Caco-2 (cell line): ENCODE data around the gene OR51A4. TPM values are rescaled to one million over a fixed set of nuclear protein-coding genes. Genes with fewer than 3 reads are reported as not detected.

Experiments
- BruUV-seq: library from RNA; stranded (reverse); fragments of 400-500 nt; replicated peaks from 2 replicates; lab custom pipeline; 2021; lab: Mats Ljungman, UMichigan
- CTCF ChIA-PET: fragments of 300-600 bp; sonication (Branson Sonifier 250); formaldehyde crosslinking; loops from one replicate; lab custom pipeline; 2022; ENCODE audit warnings: antibody characterized with exemption; lab: Charles Lee
- POLR2A ChIA-PET: fragments of 300-600 bp; sonication (Branson Sonifier 250); formaldehyde crosslinking; loops from one replicate; lab custom pipeline; 2022; ENCODE audit warnings: antibody characterized with exemption; lab: Charles Lee
- DNase-seq, 2 experiments: peaks; one replicate each; pipeline versions ENCODE4 v3.0.0 to v3.0.0-alpha.2; 2020 to 2022
- H3K27me3 ChIP-seq: replicated peaks from 2 replicates; pipeline ENCODE4 v1.6.0; 2011; ENCODE audit warnings: low read length; ENCODE audit not compliant: control insufficient read depth, insufficient read depth
- H3K36me3 ChIP-seq: 2 replicates; pipeline ENCODE4 v1.5.1; 2011; ENCODE audit warnings: low read length; ENCODE audit not compliant: control insufficient read depth, insufficient read depth
- H3K4me1 ChIP-seq: fragments of 250-450 bp; sonication (Bioruptor Pico); 2 replicates; pipeline ENCODE4 v1.5.1; 2020; ENCODE audit warnings: mild to moderate bottlenecking
- H3K4me3 ChIP-seq: 2 replicates; pipeline ENCODE4 v1.5.1; 2011; ENCODE audit warnings: low read depth, mild to moderate bottlenecking, control low read depth, low read length
- H3K9me3 ChIP-seq: fragments of 250-450 bp; sonication (Bioruptor Pico); 2 replicates; pipeline ENCODE4 v1.5.1; 2020; ENCODE audit warnings: mild to moderate bottlenecking, moderate library complexity
- H3K27ac Mint-ChIP-seq: one replicate; pipeline ENCODE4 v1.8.0; 2022; ENCODE audit warnings: mixed read lengths; ENCODE audit not compliant: unreplicated experiment
- H3K27me3 Mint-ChIP-seq: one replicate; pipeline ENCODE4 v1.8.0; 2022; ENCODE audit warnings: mixed read lengths; ENCODE audit not compliant: insufficient read depth, unreplicated experiment
- H3K36me3 Mint-ChIP-seq: one replicate; pipeline ENCODE4 v1.8.0; 2022; ENCODE audit warnings: mild to moderate bottlenecking, mixed read lengths; ENCODE audit not compliant: insufficient read depth, unreplicated experiment
- H3K4me1 Mint-ChIP-seq: one replicate; pipeline ENCODE4 v1.8.0; 2022; ENCODE audit warnings: low read depth, mixed read lengths; ENCODE audit not compliant: unreplicated experiment
- H3K4me3 Mint-ChIP-seq: one replicate; pipeline ENCODE4 v1.8.0; 2022; ENCODE audit warnings: mild to moderate bottlenecking, moderate library complexity, mixed read lengths; ENCODE audit not compliant: unreplicated experiment
- H3K9me3 Mint-ChIP-seq: one replicate; pipeline ENCODE4 v1.8.0; 2022; ENCODE audit warnings: mixed read lengths; ENCODE audit not compliant: unreplicated experiment
- intact Hi-C: fragments of 100-400 bp; cut with micrococcal nuclease; formaldehyde crosslinking; loops from one replicate; pipeline ENCODE4 v1.10.0; 2022; ENCODE audit not compliant: unreplicated experiment
- total RNA-seq: library from RNA; stranded (reverse); gene quantifications from 2 replicates; pipeline ENCODE4 v1.2.3, GENCODE V29; 2022
- TF ChIP-seq, protein P1 (sequence below), 2 experiments: fragments of 200-600 bp in 1 of 2; IDR thresholded peaks; 1 replicate in 1 of 2; 2 replicates in 1 of 2; pipeline versions ENCODE4 v1.5.1 to v1.8.0; 2011 to 2022; ENCODE audit warnings: antibody characterized with exemption in 1 of 2, control low read depth in 1 of 2, inconsistent platforms in 1 of 2, low read depth in 1 of 2, low read length in 1 of 2, mild to moderate bottlenecking in 1 of 2, moderate library complexity in 1 of 2; ENCODE audit not compliant: insufficient read depth in 1 of 2, severe bottlenecking in 1 of 2, unreplicated experiment in 1 of 2

Gene OR51A4
- total RNA-seq, 1 experiment from 2014 or later = not detected

DNA sequence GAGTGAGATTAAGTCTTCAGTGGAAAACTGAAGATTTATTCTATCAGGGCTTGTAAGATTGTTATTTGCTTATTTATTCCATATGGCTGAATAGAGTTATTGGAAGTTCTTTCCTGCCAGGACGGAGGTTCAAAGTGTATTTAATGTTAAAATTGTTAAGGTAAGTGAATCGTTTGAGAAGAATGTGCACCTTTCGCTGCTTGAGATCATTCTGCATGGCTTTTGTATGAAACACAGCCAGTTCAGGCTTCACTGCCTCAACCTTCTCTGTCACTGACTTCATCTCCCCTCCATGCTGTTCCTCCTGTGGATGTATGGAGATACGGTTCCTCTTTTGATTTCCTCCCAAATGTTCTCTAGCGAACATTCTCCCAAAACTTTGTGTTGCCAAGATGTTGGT, 28.0 kb upstream of the OR51A4 start:
- DNase-seq = no peak
- no peaks in the 10 kb centered on the region for H3K36me3 Mint-ChIP-seq
- ChIA-PET POLR2A (no interaction called here), CTCF (no interaction called here)
- H3K27ac Mint-ChIP-seq = no peak overlapping the region
- TF ChIP-seq, protein P1, sequence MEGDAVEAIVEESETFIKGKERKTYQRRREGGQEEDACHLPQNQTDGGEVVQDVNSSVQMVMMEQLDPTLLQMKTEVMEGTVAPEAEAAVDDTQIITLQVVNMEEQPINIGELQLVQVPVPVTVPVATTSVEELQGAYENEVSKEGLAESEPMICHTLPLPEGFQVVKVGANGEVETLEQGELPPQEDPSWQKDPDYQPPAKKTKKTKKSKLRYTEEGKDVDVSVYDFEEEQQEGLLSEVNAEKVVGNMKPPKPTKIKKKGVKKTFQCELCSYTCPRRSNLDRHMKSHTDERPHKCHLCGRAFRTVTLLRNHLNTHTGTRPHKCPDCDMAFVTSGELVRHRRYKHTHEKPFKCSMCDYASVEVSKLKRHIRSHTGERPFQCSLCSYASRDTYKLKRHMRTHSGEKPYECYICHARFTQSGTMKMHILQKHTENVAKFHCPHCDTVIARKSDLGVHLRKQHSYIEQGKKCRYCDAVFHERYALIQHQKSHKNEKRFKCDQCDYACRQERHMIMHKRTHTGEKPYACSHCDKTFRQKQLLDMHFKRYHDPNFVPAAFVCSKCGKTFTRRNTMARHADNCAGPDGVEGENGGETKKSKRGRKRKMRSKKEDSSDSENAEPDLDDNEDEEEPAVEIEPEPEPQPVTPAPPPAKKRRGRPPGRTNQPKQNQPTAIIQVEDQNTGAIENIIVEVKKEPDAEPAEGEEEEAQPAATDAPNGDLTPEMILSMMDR (IDR thresholded peaks at IDR 0.05; ENCODE audit: insufficient read depth in 1 of 2, low read depth in 1 of 2, low read length in 1 of 2, severe bottlenecking in 1 of 2, unreplicated experiment in 1 of 2) = no peak
- H3K27me3 Mint-ChIP-seq = peaks cover 12% of the 10 kb centered on the region
- no peaks in the 10 kb centered on the region for H3K4me1 ChIP-seq
- no TSS peak for BruUV-seq
- no peaks in the 10 kb centered on the region for H3K9me3 Mint-ChIP-seq
- H3K36me3 ChIP-seq = no peaks in the 10 kb centered on the region
- H3K9me3 ChIP-seq = no peaks in the 10 kb centered on the region
- intact Hi-C loops = no loop called here
- no peak overlapping the region for H3K4me3 Mint-ChIP-seq
- H3K4me3 ChIP-seq = no peak overlapping the region
- H3K27me3 ChIP-seq = no peaks in the 10 kb centered on the region
- no peaks in the 10 kb centered on the region for H3K4me1 Mint-ChIP-seq

DNA sequence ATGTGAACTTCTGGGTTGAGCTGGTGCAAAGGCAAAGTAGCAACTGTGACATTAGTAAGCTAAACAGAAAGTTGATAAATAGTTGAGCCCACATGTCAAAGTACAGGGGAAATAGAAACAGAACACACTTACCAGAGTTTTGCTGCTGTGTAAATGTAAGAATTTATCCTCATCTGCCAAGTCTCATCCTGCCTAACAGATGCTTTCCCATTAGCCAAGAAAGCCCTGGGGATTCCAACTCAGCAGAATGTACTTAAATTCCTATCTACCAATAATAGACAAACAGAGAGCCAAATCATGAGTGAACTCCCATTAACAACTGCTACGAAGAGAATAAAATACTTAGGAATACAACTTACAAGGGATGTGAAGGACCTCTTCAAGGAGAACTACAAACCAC, 15.4 kb upstream of the OR51A4 start:
- no peaks in the 10 kb centered on the region for H3K9me3 Mint-ChIP-seq
- no peak overlapping the region for H3K4me3 Mint-ChIP-seq
- no peak for DNase-seq
- BruUV-seq = no TSS peak
- POLR2A ChIA-PET = no interaction called here
- H3K4me1 Mint-ChIP-seq = no peaks in the 10 kb centered on the region
- H3K36me3 ChIP-seq = no peaks in the 10 kb centered on the region
- H3K27me3 ChIP-seq = no peaks in the 10 kb centered on the region
- CTCF ChIA-PET = no interaction called here
- H3K36me3 Mint-ChIP-seq = no peaks in the 10 kb centered on the region
- no peak overlapping the region for H3K4me3 ChIP-seq
- TF ChIP-seq, protein P1 (IDR thresholded peaks at IDR 0.05; ENCODE audit: insufficient read depth in 1 of 2, low read depth in 1 of 2, low read length in 1 of 2, severe bottlenecking in 1 of 2, unreplicated experiment in 1 of 2) = no peak
- intact Hi-C loops = loop anchor here (5.0 kb wide), 1 partner anchor 36 kb away; no protein-coding TSS in a partner anchor
- no peaks in the 10 kb centered on the region for H3K9me3 ChIP-seq
- no peaks in the 10 kb centered on the region for H3K4me1 ChIP-seq
- peaks cover 9% of the 10 kb centered on the region for H3K27me3 Mint-ChIP-seq
- H3K27ac Mint-ChIP-seq = no peak overlapping the region

DNA sequence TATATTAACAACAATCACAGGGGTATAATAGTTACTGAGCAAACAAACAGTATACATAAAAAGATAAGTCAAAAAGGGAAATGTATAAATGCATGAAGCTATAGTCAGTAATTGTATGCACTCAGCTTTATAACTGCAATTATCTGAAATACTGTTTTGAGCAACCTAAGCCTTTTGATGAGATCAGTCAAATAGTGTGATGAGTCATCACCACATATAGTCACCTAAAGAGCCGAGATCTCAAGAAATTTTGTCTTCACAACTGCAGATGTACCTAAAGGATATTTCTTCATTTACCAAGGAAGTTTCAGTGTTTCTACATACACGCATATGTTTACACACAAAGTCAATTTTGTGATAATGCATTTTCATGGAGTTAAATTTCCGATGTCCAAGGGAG, 13.5 kb upstream of the OR51A4 start:
- H3K27me3 Mint-ChIP-seq = peaks cover 9% of the 10 kb centered on the region
- no peaks in the 10 kb centered on the region for H3K36me3 Mint-ChIP-seq
- no peaks in the 10 kb centered on the region for H3K36me3 ChIP-seq
- DNase-seq = no peak
- TF ChIP-seq, protein P1 (IDR thresholded peaks at IDR 0.05; ENCODE audit: insufficient read depth in 1 of 2, low read depth in 1 of 2, low read length in 1 of 2, severe bottlenecking in 1 of 2, unreplicated experiment in 1 of 2) = no peak
- CTCF ChIA-PET = no interaction called here
- POLR2A ChIA-PET = no interaction called here
- no peaks in the 10 kb centered on the region for H3K9me3 ChIP-seq
- H3K4me1 ChIP-seq = no peaks in the 10 kb centered on the region
- H3K4me3 ChIP-seq = no peak overlapping the region
- H3K4me1 Mint-ChIP-seq = no peaks in the 10 kb centered on the region
- no TSS peak for BruUV-seq
- no peaks in the 10 kb centered on the region for H3K27me3 ChIP-seq
- H3K27ac Mint-ChIP-seq = no peak overlapping the region
- intact Hi-C loops = loop anchor here (5.0 kb wide), 1 partner anchor 34 kb away; no protein-coding TSS in a partner anchor
- H3K9me3 Mint-ChIP-seq = no peaks in the 10 kb centered on the region
- no peak overlapping the region for H3K4me3 Mint-ChIP-seq
